ENCODE data around the gene NCR2.

NCR2 gene

DNA sequence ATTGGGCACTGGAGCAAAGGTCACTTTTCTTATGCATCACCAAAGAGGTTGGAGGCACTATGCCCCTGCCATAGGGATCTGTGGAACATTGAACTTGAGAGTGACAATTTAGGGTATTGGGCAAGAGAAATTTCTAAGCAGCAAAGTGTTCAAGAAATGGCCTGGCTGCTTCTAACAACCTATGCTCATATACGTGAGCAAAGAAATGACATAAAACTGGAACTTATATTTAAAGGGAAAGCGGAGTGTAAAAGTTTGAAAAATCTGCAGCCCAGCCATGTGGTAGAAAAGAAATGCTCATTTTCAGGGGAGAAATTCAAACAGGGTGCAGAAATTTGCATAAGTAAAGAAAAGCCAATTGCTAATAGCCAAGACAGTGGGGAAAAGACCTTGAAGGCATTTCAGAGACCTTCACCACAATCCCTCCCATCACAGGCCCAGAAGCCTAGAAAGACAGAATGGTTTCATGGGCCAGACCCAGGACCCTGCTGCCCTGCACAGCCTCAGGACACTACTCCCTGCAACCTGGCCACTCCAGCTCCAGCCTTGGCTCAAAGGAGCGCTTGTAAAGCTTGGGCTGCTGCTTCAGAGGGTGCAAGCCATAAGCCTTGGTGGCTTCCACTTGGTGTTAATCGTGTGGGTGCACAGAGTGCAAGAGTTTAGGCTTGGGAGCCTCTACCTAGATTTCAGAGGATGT lies 24.4 kb downstream of the NCR2 start:
- DNase-seq (ENCODE audit: low spot score): no peak

DNA sequence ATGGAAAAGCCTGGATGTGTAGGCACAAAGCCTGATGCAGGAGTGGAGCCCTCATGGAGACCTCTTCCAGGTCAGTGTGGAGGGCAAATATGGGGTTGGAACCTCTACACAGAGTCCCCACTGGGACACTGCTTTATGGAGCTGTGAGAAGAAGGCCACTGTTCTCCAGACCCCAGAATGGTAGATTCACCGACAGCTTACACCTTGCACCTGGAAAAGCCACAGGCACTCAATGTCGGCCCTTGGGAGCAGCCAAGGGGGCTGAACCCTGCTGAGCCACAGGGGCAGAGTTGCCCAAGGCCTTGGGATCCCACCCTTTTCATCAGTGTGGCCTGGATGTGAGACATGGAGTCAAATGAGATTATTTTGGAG lies 24.9 kb downstream of the NCR2 start:
- no peak for DNase-seq (ENCODE audit: low spot score)

DNA sequence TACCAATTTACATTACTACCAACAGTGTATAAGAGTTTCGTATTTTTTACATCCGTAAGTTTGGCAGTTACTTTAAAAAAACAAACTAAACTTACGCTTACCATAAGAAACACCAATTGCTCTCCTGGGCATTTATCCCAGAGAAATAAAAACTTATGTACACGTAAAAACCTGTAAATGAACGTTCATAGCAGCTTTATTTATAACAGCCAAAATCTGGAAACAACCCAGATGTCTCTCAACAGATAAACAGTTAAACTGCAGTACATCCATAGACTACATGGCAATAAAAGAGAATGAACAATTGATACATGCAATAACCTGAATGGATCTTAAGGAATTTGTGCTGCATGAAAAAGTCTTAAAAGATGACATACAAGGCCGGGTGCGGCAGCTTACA lies 30.7 kb downstream of the NCR2 start:
- no peak for DNase-seq (ENCODE audit: low spot score)

DNA sequence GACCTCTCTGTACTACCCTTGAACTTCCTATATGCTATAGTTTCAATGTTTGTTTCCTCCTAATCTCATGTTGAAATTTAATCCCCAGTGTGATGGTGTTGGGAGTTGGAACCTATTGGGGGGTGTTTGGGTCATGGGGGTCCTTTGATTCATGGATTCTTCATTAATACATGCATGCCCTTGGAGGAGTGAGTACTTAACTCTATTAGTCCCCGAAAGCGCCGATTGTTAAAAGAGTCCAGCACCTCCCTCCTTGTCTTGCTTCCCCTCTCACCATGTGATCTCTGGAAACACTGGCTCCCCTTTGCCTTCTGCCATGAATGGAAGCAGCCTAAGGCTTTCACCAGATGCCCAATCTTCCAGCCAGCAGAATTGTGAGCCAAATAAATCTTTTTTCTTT lies 31.7 kb downstream of the NCR2 start:
- no peak for DNase-seq (ENCODE audit: low spot score)

DNA sequence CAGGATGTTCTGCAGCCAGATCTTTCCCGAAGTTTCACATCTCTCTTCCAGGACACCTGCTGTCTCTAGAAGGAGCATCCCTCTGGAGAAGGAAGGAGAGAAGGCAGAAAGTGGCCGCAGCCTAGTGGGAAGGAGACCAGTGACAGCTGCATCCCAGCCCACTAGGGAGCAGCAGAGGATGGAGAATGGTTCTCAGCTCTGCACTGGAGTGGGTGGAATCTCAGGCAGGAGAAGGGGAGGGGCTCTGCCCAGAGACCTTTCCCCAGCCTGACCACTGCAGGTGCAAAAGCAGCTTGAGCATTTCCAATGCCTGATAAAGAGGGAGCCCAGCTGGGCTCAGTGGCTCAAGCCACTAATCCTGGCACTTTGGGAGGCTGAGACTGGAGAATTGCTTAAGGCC lies 32.3 kb downstream of the NCR2 start:
- DNase-seq (ENCODE audit: low spot score): peak; percentile 66

DNA sequence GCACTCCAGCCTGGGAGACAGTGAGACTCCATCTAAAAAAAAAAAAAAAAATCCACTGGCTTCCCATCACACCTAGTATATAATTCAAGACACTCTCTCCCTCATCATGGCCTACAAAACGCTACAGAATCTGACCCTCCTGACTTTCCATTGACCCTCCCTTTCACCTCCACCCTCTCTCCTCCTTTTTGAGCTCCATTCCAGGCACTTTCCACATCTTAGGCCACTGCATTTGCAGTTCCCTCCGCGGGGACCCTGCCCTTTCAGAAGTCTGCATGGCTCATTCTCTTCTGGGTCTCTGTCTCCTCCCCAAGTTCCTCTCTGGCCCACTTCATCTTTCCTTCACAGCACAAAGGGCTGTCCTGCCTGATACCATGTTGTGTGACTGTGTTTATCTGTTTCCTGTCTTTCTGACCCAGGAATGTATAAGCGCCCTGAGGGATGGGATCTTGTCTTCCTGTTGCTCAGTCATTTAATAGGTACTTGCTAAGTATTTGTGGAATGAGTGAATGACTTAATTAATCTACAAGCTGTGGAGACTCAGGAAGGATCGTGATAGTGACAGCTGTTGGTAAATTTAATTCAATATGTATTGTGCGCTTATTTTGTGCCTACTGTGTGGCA lies 35.2 kb downstream of the NCR2 start:
- no peak for DNase-seq (ENCODE audit: low spot score)

DNA sequence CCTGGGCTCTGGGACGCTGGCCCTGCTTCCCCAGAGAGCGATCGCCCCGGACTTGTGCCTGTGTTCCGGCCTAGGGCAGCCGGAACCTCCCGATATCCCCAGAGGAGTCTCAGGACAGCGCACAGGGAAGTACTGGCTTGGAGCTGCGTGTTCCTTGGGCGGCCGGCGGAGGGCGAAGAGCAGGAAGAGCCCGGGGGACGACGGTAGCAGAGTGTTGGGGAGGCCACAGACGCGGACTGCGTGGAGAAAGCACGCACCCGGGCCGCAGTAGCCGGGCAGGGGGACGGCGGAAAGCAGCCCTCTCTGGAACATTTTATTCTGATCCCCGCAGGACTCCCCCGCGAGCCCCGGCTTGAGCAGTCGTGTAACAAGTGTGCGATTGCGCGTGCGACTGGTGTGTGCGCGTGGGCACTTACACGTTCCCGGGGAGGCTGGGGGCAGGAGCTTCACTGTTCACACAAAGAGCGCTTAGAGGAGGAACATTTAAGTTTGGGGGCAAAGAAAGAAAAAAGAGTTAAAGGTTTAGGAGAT lies 36.1 kb downstream of the NCR2 start:
- DNase-seq (ENCODE audit: low spot score): no peak

DNA sequence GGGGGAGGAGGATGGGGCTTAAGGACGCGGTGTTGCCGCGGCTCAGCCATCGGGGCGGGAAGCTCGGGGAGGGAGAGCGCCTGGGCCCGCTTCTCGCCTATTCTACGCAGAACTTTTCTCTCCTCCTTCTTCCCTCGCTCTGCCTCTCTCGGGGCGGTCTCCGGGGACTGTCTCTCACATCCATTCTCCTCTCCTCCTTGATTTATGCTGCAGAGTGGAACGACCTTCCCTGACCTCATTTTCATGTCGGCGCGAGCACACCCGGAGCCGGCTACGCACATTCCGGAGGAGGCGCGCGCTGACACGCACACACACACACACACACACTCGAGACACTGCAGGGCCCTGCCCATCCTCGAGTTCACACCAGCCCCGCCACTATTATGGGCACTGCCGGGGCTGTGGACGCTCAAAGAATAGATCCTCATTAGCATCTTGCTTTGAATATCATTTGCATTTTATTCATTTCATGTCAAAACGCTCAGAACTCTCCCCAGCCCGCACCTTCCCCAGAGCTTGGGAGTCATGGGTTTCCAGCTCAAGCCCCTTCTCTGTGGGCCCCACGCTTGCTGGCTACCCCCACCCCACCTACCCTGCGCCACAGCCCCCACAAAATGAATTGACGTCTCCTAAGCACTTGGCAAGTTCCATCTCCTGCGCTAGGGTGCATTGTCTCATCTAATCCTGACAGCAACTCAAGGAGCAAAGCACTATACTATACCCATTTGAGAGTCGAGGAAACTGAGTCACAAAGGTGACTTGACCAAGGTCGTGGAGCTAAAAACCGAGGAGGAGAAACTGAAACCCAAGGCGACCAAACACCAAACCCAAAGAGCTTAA lies 36.8 kb downstream of the NCR2 start:
- no peak for DNase-seq (ENCODE audit: low spot score)

DNA sequence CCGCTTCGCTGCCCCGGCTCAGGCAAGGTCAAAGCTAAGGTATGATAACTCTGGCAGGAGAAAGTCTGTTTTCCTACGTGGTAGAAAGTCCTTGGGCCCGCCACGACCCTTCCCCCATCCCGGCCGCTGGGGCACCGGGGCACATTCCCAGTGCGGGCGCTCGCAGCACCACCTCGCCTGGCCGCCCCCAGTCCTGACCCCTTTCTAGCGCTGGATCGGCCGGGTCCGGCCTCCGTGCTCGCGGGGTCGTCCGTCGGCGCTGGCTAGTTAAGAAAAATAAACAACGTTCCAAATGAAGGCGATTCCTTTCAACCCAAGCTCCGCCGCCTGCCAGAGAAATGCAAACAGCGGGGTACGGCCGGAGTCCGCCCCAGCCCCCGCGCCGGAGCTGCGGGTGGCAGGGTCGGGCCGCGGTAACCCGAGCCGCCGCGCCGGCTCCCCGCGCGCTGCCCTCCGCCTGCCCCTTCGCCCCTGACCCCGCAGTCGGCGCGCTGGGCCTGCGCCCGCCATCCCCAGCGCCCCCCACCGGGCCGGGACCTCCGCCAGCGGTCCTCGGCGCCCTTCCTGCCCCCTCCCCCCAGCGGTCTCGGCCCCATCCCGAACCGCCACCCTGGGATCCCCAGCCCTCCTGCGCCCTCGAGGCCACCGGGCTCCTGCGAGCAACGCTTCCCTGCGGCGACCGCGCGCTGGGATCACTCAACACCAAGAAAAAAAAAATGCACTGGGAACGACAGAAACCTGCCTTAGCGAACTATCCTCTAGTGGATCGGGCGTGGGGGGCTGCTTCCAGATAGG lies 37.6 kb downstream of the NCR2 start:
- no peak for DNase-seq (ENCODE audit: low spot score)

DNA sequence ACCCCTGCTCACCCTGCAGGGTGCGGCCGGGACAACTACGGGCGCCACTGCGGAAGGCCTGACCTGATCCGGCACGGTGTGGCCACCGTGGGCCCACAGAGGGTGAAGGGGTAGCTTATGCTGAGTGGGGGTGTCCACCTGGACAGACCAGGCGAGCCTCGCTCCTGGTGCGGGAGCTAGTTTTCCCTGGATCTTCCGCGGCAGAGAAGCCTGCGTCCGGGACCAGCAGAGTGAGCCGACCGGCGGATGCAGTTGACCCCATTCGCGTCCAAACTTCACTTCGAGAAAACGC lies 38.2 kb downstream of the NCR2 start:
- no peak for DNase-seq (ENCODE audit: low spot score)

DNA sequence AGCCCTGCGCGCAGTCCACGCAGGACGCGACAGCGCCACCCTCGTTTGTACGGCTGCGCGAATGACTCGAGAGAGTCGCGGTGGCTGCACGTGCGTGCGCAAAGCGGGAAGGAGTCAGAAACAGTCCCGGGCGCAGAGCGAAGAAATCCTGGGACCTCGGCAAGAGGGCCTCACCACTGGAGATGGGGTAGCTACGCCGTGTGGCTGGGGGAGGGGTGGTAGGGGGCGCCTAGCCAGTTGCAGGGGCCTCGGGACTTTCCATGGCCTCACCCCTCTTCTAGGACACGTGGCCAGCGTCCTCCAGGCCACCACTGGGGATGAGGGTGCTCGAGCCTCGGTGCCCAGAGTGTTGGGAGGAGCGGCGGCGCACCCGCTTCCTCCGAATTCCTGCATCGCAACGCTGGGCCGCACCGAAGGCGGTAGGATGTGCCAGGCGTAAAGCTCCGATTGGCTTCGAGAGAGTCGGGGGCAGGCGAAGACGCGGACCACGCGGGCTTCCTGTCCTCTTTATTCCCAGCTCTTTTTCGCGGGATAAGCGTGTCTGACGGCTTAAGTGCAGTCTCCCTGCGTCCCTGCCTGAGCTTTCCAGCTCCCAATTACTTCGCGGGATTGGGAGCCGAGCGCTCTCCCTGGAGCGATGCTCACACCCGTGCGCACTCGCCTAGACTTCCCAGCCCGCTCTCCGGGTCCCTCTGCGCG lies 38.7 kb downstream of the NCR2 start:
- no peak for DNase-seq (ENCODE audit: low spot score)

DNA sequence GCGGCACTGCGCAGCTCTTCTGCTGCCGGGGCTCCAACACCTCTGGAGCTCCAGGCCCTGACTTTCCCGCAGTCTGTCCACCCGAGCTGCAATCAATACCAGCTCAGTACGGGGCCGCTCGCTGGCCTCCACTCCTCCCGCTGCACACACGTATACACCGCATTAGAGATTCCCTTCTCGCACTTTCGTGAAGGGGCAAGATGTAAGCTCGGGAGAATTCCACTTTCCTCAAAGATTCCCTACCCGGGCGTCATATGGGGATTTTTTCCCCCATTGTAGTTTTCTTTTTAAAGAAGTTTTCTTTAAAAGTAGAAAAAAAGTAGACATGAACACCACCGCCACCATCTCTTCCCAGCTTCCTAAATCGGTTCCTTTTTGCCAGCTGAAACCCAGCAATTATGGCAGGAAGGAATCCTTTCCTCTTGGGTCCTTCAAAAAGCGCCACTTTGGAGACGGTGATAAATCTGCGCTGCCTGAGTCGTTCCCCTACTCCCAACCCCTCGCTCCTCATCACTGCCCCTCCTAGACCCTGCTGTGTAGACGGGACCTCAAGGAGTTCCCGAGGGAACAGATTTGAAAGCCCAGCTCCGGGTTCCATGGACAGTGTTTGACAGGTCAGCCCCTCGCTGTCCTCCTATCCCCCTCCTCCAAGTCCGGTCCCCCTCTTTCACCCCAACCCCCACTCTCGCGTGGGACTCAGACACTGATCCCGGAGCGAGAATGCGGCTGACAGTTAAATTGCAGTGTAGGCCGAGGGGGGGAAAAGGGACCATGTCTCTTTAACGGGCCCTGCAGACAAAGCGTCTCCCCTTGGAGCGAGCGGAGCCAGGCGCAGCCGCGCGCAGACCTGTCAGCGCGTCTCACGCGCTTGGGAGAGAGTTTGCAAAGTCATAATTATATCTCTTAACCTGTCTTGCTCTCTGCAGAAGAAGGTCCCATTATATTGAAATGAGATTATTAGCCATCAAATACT lies 39.5 kb downstream of the NCR2 start:
- DNase-seq (ENCODE audit: low spot score): no peak

DNA sequence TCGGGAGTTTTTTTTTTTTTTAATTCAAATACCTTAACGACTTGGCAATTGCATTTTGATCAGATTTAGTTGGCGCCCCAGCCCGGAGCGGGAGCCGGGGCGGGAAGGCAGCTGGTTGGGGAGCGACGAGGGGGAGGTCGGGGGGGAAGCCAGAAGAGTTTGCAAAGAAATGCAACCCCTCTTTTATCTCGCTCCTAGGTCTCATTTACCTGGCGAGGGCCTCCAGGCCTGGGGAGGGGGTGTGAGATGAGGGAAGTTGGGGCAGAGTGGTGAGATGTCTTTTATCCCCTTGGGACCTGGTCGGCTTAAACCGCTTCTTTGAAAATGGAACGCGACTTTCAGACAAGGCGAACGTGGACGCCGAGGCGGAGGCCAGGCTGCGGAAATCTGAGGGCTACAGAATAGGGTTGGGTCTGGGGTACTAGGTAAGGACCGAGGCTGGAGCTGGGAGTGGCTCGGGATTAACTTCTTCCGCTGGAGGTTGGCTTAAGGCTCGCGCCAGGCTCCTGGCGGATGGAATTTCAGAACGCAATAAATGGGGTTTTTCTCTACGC lies 40.3 kb downstream of the NCR2 start:
- no peak for DNase-seq (ENCODE audit: low spot score)

DNA sequence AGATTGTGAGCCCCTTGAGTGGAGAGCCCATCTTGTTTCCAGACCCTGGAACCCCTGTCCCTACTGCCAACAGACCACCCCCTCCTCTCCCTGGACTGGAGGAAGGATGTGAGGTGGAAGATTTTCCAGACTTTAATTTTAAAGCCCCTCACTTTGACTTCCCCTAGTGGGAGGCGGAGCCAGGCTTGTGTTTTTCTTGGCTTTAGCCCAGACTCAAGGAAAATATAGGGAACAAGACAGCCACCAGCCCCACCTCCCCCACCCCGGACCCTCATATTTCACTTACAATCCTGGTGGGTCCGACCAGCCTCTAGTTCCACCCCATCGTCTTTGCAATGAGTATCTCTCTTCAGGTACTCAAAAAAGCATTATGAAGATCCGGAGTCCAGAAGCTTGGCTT lies 40.8 kb downstream of the NCR2 start:
- DNase-seq (ENCODE audit: low spot score): no peak

DNA sequence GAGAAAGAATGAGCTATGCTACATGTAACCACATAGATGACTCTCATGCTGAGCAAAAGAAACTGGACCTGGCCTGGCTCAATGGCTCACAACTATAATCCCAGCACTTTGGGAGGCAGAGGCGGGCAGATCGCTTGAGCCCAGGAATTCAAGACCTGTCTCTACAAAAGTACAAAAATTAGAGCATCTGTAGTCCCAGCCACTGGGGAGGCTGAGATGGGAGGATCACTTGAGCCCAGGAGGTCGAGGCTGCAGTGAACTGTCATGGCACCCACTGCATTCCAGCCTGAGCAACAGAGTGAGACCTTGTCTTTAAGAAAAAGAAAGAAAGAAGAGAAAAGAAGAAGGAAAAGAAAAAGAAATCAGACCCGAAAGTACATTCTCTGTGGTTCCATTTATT lies 41.7 kb downstream of the NCR2 start:
- no peak for DNase-seq (ENCODE audit: low spot score)

DNA sequence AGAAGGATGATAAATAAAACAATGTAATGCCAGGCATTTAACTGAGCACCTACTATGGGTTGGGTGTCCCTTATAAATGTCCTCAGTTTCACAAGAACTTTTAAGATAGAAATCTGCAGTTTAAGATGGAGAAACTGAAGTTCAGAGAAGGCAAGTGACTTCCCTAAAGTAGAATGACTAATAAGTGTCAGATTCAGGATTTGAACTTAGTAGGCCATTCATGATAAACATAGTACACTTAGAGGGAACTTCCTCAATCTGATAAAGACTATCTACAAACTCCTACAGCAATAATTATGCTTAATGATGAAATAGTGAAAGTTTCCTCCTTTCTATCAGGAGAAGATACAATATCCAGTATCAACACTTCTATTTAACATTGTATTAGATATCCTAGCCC lies 43.9 kb downstream of the NCR2 start:
- no peak for DNase-seq (ENCODE audit: low spot score)

DNA sequence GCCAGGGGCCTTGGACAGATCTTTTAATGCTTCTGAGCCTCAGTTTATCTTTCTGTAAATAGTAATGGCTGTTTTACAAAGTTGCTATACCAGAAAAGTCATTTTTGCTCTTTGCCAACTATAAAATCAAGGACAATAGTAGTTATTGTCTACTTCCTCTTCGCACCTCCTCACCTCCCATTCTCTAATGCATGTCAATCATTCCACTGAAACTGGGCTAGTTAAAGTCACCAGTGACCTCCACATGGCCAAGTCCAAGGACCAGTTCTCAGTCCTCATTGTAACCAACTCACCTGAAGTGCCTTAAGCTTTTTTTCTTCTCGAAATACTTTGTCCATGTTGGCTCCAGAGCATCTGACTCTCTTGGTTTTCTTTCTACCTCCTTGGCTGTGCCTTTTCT lies 51.2 kb downstream of the NCR2 start:
- no peak for DNase-seq (ENCODE audit: low spot score)

DNA sequence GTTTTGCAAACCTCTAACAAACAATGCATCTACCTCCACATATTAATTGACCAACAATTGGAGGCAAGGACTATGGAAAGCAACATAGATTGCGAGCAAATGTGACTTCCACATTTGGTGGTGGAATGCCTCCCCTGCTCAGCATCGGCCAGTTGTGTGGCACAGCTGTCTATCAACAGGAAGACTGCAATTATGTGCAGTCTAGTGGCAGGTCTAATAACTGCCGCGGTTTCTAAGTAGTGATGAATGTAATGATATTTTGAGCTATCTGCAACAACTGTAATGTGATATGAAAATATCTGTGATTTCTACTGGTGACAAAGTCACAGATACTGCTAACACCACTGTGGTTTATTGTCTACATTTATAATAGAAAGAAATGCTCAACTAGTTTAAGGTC lies 56.8 kb downstream of the NCR2 start:
- DNase-seq (ENCODE audit: low spot score): no peak

DNA sequence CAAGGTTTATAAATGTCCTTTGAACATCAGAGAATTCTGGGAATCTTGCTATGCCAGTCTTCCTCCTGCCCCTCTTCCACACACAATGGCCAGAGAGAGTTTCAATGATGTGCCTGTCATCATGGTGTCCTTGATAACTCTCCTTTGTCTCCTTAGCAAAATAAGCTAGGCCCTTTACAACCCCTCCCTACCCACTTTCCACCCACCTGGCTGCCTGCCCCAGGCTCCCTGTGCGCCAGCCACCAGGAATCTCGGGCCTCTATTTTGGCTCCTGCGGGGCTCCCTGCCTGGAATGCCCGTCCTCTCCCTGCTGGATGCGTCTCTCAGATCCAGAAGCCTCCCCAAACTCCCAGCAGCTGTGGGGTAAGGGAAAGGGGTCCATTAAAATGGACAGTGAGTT lies 60.9 kb downstream of the NCR2 start:
- no peak for DNase-seq (ENCODE audit: low spot score)

DNA sequence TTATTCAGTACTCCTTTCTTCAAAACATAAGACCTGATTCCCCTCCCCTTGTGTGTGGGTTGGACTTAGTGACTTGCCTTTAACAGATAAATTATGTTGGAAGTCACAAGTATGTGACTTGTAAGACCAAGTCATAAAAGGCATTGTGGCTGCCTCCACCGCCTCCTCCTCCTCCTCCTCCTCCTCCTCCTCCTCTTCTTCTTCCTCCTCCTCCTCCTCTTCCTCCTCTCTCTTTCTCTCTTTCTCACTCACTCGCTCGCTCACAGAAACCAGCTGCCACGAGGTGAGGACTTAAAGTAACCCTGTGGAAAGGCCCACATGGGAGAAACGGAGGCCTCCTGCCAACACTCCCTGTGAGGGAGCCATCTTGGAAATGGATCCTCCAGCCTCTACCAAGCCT lies 64.0 kb downstream of the NCR2 start:
- DNase-seq (ENCODE audit: low spot score): no peak
